LNCAP (cell line): ENCODE data around the gene CRTC1.

ENCODE experiments used
- TF ChIP-seq, protein P1 (sequence below): fragments of 450-650 bp; IDR thresholded peaks from 2 replicates; pipeline ENCODE4 v1.5.1; 2017; ENCODE audit warnings: mild to moderate bottlenecking

Gene CRTC1

DNA sequence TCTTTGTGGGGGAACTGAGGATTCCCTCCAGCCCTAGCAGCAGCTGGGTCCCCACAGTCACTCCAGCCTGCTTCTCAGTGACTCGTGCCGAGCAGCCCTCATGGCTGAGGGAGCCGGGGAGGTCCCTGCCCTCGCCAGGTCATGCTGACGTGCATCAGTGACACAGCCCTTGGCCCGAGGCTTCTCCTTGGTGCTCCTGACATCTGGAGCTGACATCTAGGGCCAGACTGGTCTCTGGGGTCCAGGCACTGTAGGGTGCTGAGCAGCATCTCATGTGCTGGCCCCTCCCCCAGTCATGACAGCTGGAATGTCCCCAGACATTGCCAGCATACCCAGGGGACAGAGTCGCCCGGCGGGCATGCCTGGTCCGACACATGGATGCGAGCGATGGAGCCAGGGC lies 93.3 kb downstream of the CRTC1 start:
- TF ChIP-seq, protein P1, sequence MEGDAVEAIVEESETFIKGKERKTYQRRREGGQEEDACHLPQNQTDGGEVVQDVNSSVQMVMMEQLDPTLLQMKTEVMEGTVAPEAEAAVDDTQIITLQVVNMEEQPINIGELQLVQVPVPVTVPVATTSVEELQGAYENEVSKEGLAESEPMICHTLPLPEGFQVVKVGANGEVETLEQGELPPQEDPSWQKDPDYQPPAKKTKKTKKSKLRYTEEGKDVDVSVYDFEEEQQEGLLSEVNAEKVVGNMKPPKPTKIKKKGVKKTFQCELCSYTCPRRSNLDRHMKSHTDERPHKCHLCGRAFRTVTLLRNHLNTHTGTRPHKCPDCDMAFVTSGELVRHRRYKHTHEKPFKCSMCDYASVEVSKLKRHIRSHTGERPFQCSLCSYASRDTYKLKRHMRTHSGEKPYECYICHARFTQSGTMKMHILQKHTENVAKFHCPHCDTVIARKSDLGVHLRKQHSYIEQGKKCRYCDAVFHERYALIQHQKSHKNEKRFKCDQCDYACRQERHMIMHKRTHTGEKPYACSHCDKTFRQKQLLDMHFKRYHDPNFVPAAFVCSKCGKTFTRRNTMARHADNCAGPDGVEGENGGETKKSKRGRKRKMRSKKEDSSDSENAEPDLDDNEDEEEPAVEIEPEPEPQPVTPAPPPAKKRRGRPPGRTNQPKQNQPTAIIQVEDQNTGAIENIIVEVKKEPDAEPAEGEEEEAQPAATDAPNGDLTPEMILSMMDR = no peak

GRCh38 chr19:18777301-18778075 lies 94.0 kb downstream of the CRTC1 start:
- TF ChIP-seq, protein P1 = no peak

GRCh38 chr19:18778076-18778389 lies 94.6 kb downstream of the CRTC1 start:
- TF ChIP-seq, protein P1 = no peak

GRCh38 chr19:18778826-18779495 lies 95.5 kb downstream of the CRTC1 start:
- TF ChIP-seq, protein P1 = no peak

DNA sequence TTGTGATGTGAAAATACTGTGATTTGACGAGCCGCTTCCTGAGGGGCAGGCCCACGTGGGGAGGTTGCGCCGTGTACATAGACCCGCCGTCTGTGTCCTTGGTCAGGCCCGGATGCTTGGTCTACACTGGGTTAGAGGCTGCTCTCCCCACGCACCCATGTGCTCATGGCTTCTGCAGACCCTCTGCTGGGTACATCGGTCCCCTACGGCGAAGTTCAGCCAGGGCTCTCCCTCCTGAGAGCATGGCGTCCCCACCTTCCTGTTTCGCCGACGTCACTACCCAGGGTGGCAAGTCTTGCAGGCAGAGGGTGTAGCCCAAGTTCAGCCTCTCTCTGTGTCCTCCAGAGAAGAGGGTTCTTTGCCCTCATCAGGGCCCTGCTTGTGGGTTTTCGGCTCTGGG lies 96.6 kb downstream of the CRTC1 start:
- TF ChIP-seq, protein P1 = no peak

DNA sequence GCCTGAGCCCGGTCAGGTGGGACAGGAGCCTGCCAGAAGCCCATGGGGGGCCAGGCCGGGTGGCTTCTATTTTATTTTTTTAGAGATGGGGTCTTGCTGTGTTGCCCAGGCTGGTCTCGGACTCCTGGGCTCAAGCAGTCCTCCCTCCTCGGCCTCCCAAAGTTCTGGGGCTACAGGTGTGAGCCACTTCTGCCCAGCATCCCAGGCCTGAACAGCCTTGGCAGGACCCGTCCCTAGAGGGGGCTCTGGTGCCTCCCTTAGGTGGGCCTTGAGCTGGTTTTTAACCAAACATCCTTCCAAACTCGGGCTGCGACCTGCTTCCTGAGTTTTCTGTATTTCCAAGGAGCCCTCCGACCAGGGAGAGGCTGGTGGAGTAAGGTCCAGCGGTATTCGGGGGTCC lies 97.2 kb downstream of the CRTC1 start:
- TF ChIP-seq, protein P1 = no peak

DNA sequence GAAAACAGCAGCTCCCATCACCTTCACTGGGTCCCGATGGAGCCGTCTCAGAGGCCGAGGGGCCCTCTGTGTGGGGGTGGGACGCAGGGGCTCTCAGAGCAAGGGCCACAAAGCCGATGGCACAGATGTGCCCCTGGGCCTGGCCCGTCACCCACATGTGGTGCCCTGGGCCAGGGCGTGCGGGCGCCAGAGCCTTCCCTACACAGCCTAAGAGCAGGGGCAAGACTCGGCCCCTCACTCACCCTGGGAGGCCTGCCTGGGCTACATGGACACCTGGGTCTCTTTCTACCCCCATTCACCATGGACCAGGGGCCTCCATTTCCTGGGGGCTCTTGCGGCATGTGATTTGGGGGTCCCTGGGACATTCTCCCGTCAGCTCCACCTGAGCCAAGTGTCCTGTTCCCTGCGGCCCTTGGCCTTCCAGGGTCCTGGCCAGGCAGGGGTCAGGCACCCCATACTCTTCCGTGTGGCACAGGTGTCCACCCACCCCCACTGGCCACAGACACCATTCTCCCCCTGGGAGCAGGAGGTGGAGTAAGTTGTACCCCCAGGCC lies 97.6 kb downstream of the CRTC1 start:
- TF ChIP-seq, protein P1 = no peak
